Mononuclear cell (primary cell): ENCODE results near the gene LRRC8E. TPM values are rescaled to one million over a fixed set of nuclear protein-coding genes. Genes with fewer than 3 reads are reported as not detected.

Source experiments
- H3K27me3 ChIP-seq: 2 replicates; pipeline ENCODE4 v1.6.0; 2011; ENCODE audit warnings: low read length, control low read depth; ENCODE audit not compliant: insufficient read depth
- H3K4me1 ChIP-seq: 2 replicates; pipeline ENCODE4 v1.5.1; 2011; ENCODE audit warnings: mild to moderate bottlenecking, low read length, control low read depth; ENCODE audit not compliant: insufficient read depth
- H3K4me3 ChIP-seq: 2 replicates; pipeline ENCODE4 v1.5.1; 2011; ENCODE audit warnings: mild to moderate bottlenecking, low read length, moderate library complexity
- H3K9me3 ChIP-seq: 2 replicates; pipeline ENCODE4 v1.5.1; 2011; ENCODE audit warnings: low read depth, mild to moderate bottlenecking, control low read depth, low read length
- total RNA-seq: library from RNA; depleted of rRNA; stranded (reverse); fragments of >200 nt; gene quantifications from one replicate; pipeline ENCODE4 v1.2.3, GENCODE V29; 2012

Gene LRRC8E
- total RNA-seq, 1 donor = not detected

DNA sequence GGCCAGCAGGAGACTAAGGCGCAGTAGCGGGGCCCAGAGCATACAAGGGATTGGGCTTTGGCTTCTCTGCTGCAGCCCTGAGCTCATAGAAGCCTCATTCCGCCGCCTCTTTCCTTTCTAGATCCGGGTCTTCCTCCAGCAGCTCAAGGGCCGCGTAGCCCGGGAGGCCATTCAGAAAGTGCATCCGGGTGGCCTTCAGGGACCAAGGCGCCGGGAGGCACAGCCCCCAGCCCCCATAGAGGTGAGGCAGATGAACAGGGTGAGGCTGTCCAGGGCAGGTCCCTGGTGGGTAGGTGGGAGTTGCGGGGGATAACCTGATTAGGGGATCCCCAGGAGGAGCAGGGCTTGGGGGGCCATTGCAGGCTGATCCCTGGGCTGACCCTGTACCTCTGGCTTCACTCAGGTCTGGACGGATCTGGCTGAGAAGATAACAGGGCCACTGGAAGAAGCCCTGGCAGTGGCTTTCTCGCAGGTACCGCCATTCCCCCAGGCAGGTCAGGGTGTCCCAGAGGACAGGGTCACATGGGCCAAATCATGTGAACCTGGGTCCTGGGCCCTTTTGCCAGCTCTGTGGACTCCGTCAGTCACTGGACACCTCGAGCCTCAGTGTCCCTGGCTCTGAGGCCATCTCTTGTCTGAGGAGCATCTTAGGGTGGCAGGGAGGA, 33.1 kb downstream of the LRRC8E start:
- peaks cover 59% of the 10 kb centered on the region for H3K4me1 ChIP-seq
- peak overlapping the region; percentile 50 for H3K4me3 ChIP-seq
- H3K27me3 ChIP-seq = peaks cover 21% of the 10 kb centered on the region
- no peaks in the 10 kb centered on the region for H3K9me3 ChIP-seq

DNA sequence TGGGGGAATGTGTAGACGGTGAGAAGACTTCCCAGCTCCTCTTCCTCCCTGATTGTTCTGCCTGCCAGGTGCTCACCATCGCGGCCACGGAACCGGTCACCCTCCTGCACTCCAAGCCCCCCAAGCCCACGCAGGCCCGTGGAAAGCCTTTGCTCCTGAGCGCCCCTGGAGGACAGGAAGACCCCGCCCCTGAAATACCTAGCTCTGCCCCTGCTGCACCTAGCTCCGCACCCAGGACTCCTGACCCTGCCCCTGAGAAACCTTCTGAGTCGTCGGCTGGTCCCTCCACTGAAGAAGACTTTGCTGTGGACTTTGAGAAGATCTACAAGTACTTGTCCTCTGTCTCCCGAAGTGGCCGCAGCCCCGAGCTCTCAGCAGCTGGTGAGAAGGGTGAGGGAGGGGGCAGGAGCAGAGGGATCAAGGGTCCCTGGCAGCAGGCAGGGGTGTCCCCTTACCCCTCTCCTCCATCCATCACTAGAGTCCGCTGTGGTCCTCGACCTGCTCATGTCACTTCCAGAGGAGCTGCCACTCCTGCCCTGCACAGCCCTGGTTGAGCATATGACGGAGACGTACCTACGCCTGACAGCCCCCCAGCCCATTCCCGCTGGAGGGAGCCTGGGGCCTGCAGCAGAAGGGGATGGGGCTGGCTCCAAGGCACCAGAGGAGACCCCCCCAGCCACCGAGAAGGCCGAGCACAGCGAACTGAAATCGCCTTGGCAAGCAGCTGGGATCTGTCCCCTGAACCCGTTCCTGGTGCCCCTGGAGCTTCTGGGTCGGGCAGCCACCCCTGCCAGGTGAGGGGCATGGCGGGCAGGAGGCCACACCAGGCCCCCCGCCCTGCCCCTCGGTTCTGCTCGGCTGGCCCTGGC, 33.9 kb downstream of the LRRC8E start:
- H3K4me3 ChIP-seq = no peak overlapping the region
- H3K4me1 ChIP-seq = peaks cover 52% of the 10 kb centered on the region
- no peaks in the 10 kb centered on the region for H3K9me3 ChIP-seq
- H3K27me3 ChIP-seq = peaks cover 18% of the 10 kb centered on the region

DNA sequence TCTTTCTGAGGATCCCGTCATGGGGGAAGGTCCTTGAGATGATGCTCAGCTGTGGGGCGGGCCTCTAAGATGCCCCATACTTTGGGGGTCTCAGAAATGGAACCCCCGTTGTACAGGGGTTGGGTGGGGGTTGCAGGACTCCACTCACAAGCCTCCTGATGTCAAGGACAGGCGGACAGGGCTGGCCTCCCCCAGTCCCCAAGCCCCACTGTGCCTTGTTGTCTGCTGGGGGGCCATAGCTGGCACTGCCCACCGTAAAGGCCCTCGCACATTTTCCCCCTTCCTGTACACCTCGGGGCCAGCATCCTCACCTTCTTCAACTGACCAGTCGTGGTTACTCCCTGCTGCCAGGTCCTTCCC, 34.5 kb downstream of the LRRC8E start:
- Histone ChIP-seq H3K27me3 (peaks cover 12% of the 10 kb centered on the region), H3K4me1 (peaks cover 46% of the 10 kb centered on the region), H3K4me3 (no peak overlapping the region), H3K9me3 (no peaks in the 10 kb centered on the region)

DNA sequence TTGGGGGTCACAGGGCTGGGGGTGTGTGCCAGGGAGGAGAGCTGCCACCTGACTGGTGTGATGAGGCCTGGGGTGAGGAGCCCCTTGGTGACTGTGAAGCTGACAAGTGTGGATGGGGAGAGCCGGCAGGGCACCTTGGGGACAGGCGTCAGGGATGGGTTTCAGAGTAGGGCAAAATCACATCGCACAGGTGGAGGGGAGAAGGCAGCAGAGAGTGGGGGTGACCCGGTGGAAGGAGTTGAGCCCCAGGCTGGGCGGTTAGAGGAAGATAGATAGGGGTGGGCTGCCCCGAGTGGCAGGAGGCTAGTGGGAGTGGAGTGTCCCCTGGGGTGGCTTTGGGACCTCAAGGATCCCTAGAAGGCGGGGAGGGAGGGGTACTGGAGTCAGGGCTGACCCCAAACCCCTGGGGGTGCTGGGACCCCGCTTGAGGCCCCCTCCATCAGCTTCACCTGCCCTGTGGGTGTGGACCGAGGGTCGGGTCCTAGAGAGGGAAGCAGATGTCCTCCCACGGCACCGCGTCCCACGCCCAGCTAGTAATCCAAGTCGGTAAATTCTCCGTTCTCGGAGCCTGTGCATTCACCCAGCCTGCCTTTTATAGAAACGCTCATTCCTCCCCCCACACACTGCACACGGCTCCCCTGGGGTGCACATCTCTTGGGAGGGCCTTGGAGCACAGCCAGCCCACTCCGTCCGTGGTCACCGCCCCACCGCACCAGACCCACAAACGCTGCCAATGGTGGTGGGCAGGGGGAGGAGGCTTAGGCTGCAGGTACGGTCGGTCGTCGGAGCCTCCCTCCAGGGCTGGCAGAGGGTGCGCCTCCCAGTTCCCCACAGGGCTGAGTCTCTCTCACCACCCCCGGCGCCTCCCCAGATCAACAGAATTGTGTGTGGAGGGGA, 35.2 kb downstream of the LRRC8E start:
- peaks cover 38% of the 10 kb centered on the region for H3K4me1 ChIP-seq
- peaks cover 6% of the 10 kb centered on the region for H3K27me3 ChIP-seq
- H3K9me3 ChIP-seq = no peaks in the 10 kb centered on the region
- H3K4me3 ChIP-seq = no peak overlapping the region

DNA sequence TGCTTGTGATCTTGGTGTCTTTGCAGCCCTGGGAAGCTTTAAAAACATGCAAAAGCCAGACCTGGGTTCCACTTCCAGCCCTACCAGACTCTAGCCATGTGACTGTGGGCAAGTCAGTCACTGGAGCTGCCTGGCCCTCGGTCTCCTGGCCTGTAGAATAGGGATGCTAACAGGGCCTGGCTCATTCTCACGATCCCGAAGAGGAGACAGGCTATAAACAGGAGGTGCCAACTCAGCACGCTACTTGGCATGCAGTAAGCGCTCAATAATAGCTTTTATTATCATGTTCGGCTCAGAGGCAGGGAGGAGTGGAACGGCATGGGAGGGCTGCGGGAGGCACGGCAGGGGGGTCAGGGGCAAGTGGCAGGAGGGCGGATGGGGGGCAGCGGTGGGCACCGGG, 35.9 kb downstream of the LRRC8E start:
- Histone ChIP-seq H3K9me3 (no peaks in the 10 kb centered on the region), H3K4me1 (peaks cover 34% of the 10 kb centered on the region), H3K27me3 (no peaks in the 10 kb centered on the region), H3K4me3 (no peak overlapping the region)

DNA sequence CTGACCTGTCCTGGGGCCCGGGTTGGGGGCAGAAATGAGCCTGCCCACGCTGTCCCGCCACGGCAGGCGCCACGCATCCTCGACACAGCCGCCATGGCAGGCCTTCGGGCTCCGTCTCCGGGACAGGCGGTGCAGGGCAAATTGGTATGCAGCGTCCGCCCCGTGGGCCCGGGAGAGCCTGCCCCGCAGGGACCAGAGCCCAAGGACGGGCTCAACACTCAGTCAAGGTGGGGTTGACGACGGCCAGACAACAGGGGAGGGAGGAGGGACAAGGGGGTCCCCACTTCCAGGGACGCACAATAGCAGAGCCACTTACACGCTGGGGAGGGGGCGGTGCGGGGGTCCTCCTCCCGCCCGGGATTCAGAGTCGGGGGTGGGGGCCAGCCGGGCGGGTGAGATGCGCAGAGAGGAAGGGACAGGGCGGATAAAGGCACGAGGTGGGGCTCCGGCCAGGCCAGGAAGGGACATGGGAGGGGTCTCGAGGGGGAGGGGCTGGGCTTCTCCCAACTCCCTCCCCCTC, 36.4 kb downstream of the LRRC8E start:
- Histone ChIP-seq H3K27me3 (no peaks in the 10 kb centered on the region), H3K4me1 (peaks cover 29% of the 10 kb centered on the region), H3K9me3 (no peaks in the 10 kb centered on the region), H3K4me3 (no peak overlapping the region)

DNA sequence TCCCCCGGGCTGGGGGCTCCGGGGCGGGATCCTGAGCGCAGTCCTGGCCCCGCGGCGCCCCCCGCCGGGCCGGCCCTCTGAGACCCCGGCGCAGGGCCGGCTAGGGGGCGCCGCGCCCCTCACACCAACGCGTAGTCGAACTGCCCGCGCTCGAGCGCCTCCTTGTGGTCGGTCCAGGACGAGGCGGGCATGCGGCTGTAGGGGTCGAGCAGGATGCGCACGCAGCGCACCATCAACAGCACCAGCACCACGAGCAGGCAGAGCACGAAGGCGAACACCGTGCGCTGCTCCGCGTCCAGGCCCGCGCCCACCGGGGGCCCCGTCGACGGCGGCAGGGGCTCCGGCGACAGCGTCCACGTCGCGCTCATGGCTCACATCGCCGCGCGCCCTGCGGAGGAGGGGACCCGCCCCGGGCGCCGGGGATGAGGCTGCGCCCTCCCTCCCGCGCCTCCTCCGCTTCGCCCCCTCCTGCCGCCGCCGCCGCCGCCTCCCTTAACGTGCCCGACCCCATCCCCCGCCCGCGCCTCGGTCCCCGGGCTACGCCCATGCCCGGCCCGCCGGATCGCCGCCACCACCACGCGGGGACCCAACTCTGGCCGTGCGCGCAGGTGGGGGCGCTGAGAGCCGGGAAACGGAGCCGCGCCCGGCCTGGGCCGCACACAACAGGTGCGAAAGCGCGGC, 37.0 kb downstream of the LRRC8E start:
- no peaks in the 10 kb centered on the region for H3K27me3 ChIP-seq
- peaks cover 24% of the 10 kb centered on the region for H3K4me1 ChIP-seq
- H3K4me3 ChIP-seq = no peak overlapping the region
- no peaks in the 10 kb centered on the region for H3K9me3 ChIP-seq

DNA sequence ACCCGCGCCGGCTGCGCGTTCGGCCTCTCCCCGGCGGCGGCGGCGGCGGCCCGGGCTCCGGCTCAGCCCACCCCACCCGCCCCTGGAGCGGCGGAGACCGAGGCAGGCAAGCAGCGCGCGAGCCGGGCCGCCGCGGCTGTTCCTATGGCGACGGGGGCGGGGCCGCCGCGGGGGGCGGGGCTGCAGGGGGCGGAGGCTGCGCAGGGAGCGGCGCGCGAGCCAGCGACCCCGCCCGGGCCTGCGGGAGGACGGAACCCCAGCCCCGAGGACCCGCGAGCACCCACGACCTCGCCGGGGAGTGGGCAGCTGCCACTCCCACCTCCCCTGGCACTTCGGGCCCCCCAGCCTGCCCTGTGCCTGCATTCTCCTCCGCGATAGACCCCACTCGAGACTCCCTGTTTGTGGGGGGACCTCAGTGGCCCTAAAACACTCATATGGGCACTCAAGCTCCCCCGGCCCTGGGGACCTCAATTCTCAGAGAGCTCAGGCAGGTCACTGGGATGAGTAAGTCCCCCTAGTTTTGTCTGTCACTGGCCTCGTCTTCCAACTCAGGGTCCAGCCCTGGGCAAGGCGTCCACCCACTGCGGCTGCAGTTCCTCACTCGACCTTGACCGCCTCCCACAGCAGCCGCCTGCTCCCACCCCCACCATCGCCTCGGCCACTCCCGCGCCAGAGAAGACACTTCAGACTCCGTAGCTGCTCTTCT, 37.9 kb downstream of the LRRC8E start, which contains the start of gene CTXN1:
TSS of gene CTXN1 (minus strand) at position 115 of the 706 bp plus-strand sequence. CDS start 597 bp downstream, outside the sequence.
- H3K9me3 ChIP-seq = no peaks in the 10 kb centered on the region
- H3K4me1 ChIP-seq = peaks cover 22% of the 10 kb centered on the region
- no peaks in the 10 kb centered on the region for H3K27me3 ChIP-seq
- no peak within 1 kb of the TSS for H3K4me3 ChIP-seq

DNA sequence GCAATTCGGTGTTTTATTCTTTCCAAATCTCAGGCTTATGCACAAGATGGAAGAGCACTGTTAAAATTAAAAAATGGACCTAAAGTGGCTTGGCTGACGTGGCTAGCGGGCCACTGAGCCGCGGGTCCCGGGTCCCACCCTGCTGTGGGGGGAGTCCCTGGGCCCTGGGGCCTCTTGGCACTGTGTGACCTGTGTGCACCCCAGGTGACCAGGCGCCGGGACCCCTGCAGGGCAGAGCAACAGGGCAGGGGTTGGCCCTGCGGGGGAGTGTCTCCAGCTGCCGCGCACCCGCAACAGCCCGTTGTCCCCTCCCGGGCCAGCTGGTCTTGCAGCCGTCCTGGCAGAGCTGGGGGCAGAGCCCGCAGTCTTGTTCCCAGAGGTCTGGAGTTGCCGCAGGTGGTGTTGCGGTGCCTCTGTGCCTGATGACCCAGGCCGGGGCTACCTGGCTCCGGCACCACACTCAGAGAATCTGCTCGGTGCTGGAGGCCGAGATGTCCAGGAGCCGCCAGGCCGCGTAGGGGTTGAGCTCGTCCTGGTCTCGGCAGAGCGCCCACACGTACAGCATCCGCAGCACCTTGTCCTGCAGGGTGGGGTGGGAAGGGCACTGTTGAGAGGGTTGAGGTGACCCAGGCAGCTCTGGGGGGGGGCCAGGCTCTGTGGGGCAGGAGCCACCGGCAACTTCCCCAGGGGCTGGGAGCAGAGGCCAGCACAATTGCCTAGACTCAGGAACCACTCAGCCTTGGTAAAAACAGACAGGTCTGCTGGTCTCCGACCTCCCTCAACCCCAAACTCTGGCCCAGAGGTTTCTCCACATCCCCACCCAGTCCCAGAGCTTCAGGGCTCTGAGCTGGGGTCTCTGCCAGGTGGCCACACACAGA, 38.7 kb downstream of the LRRC8E start:
- no peak overlapping the region for H3K4me3 ChIP-seq
- peaks cover 14% of the 10 kb centered on the region for H3K4me1 ChIP-seq
- no peaks in the 10 kb centered on the region for H3K9me3 ChIP-seq
- no peaks in the 10 kb centered on the region for H3K27me3 ChIP-seq

DNA sequence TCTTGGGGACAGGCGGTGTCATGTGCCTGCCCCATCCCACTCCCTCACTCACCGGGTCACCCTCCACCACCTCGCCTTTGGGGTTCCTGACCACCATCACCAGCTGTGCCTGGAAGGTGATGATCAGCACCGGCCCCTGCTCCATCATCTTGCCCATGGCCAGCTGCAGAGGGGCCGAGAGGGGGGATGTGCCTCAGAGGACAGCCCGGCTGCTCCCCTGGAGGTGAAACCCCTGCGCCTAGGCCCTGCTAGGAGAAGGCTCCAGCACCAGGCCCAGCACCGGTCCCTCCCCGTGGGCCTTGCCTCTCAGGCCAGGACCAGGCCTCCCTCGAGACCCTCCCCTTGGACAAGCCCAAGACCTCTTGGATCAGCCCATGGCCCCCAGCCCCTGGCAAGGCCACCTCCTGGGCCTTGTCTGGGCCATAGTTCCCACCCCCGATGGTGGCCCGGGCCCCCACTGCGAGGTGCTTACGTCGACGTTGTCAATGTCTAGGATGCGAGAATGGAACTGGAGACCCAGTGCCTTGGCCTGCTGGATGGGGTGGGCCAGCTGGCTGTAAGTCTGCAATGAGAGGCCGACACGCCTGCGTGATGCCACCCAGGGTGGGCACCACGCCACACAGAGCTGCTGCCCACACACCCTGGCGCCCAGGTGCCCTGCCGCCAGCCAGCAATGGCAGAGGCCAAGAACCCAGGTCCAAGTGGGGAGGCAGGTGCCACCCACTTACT, 39.5 kb downstream of the LRRC8E start:
- Histone ChIP-seq H3K27me3 (no peaks in the 10 kb centered on the region), H3K4me3 (no peak overlapping the region), H3K4me1 (peaks cover 12% of the 10 kb centered on the region), H3K9me3 (no peaks in the 10 kb centered on the region)

DNA sequence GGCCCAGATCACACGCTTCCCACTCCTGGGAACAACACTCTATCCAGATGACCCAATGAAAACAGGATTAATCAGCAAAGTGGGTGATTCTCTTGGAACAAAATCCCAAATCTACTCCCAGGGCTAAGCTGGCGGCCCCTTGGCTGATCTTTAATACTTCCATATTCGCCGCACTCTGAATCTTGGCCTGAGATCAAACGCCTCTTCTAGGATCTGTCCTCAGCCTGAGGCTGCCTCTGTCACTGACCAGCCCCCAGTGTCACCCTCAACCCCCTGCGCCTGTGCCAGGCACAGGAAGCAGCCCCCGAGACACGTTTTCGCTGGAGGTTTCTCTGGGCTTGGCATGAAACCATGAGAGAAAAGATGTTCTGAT, 40.0 kb downstream of the LRRC8E start:
- H3K4me1 ChIP-seq = peaks cover 12% of the 10 kb centered on the region
- H3K4me3 ChIP-seq = no peak overlapping the region
- H3K27me3 ChIP-seq = no peaks in the 10 kb centered on the region
- no peaks in the 10 kb centered on the region for H3K9me3 ChIP-seq

DNA sequence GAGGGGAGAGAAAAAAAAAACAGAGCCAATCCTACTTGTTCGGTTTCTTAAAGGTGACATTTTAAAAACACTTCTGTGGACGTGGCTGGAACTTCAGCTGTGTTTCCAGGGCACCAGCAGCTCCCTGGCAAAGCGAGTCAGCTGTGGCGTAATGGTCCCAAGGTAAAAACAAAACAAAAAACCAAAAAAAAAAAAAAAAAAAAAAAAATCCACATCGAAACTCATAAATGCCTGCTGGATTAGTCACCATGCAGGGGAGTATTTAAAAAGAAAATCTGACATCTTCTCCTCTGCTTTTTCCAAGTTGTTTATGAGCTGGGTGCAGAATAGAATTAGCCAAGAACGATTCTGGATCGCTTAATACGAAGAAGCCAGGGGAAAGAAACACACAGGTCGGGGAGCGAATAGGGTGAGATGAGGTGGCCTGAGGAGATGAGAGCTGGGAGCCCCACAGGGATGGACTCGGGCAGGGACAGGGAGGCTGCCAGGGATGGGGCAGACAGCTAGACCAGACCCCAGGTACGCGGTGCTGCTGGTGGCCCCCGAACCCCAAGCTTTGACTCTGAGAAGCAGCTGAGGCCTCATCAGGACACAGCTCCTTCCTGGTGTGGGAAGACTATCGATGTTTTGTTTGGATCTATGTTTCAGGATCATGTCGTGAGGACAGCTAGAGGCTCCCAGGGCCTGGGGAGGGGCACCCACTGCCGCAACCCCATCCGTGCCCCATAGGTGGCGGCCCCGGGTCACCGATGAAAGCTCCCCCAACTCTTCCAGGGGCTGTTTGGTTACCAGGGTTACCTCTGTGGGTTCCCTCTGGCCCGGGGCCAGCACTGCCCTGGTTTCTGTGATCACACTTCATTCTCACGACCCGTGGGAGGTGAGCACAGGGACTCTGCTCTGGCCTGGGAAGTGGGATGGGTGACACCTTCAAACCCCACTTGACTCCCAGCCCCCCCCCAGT, 40.7 kb downstream of the LRRC8E start:
- Histone ChIP-seq H3K9me3 (no peaks in the 10 kb centered on the region), H3K27me3 (no peaks in the 10 kb centered on the region), H3K4me1 (peaks cover 12% of the 10 kb centered on the region), H3K4me3 (no peak overlapping the region)
